HFFc6 (cell line): ENCODE data around the gene CDC20. TPM values are rescaled to one million over a fixed set of nuclear protein-coding genes. Genes with fewer than 3 reads are reported as not detected.
A peak's percentile ranks its signal among the peaks of the same experiment; 100 is the strongest.

Experiments used
- DNase-seq: peaks from one replicate; pipeline ENCODE4 v3.0.0-alpha.2; 2018
- H3K27ac Mint-ChIP-seq: 2 replicates; pipeline ENCODE4 v1.8.0; 2020; ENCODE audit warnings: mild to moderate bottlenecking, mixed read lengths
- H3K27me3 Mint-ChIP-seq: 2 replicates; pipeline ENCODE4 v1.8.0; 2021; ENCODE audit warnings: mild to moderate bottlenecking, moderate library complexity, mixed read lengths; ENCODE audit not compliant: insufficient read depth
- H3K36me3 Mint-ChIP-seq: 2 replicates; pipeline ENCODE4 v1.8.0; 2021; ENCODE audit warnings: low read depth, mixed read lengths
- H3K4me1 Mint-ChIP-seq: 2 replicates; pipeline ENCODE4 v1.8.0; 2020; ENCODE audit warnings: low read depth, mixed read lengths
- H3K4me3 Mint-ChIP-seq: 2 replicates; pipeline ENCODE4 v1.8.0; 2020; ENCODE audit warnings: mild to moderate bottlenecking, moderate library complexity, mixed read lengths
- H3K9me3 Mint-ChIP-seq: 2 replicates; pipeline ENCODE4 v1.8.0; 2020; ENCODE audit warnings: mild to moderate bottlenecking, mixed read lengths
- microRNA-seq: library from miRNA; unstranded; fragments of <30 nt; microRNA quantifications from one replicate; pipeline ENCODE4, GENCODE V29; 2019
- total RNA-seq, 6 experiments: library from RNA; stranded (reverse); fragmentation: NEBNext Ultra II Directional; extraction: Animal tissue kit (Norgen Biotek cat#: 25700); gene quantifications; 2 replicates in 1 of 6; 3 replicates in 5 of 6; pipeline ENCODE4 v1.2.3, GENCODE V29; 2021
- TF ChIP-seq, protein P1 (sequence below): fragments of 200-600 bp; sonication (generic); IDR thresholded peaks from 2 replicates; pipeline ENCODE4 v1.5.0; 2021; ENCODE audit warnings: antibody characterized with exemption, mild to moderate bottlenecking

CDC20 gene
- total RNA-seq, 6 experiments from 2014 or later: 87.0 to 221 (median 183) TPM

DNA sequence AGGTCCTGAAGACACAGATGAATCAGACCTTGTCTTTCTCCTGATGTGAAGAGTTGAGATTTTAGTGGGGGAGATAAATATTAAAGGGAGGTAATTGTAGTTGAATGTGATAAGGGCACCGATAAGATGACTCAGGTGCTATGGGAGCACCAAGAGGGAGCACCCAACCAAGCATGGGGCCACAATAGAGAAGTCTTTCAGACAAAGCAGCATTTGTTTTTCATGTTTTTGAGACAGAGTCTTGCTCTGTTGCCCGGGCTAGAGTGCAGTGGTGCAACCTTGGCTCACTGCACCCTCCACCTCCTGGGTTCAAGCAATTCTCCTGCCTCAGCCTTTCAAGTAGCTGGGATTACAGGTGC is 47.1 kb downstream of the CDC20 start:
- TF ChIP-seq, protein P1, sequence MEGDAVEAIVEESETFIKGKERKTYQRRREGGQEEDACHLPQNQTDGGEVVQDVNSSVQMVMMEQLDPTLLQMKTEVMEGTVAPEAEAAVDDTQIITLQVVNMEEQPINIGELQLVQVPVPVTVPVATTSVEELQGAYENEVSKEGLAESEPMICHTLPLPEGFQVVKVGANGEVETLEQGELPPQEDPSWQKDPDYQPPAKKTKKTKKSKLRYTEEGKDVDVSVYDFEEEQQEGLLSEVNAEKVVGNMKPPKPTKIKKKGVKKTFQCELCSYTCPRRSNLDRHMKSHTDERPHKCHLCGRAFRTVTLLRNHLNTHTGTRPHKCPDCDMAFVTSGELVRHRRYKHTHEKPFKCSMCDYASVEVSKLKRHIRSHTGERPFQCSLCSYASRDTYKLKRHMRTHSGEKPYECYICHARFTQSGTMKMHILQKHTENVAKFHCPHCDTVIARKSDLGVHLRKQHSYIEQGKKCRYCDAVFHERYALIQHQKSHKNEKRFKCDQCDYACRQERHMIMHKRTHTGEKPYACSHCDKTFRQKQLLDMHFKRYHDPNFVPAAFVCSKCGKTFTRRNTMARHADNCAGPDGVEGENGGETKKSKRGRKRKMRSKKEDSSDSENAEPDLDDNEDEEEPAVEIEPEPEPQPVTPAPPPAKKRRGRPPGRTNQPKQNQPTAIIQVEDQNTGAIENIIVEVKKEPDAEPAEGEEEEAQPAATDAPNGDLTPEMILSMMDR: no peak
- H3K4me1 Mint-ChIP-seq: peaks cover 12% of the 10 kb centered on the region; the same call in 1 of the 2 replicates
- no peak for DNase-seq
- peaks cover 53% of the 10 kb centered on the region for H3K36me3 Mint-ChIP-seq
- no peak overlapping the region for H3K27ac Mint-ChIP-seq
- no peak overlapping the region for H3K4me3 Mint-ChIP-seq
- no peaks in the 10 kb centered on the region for H3K27me3 Mint-ChIP-seq
- no peaks in the 10 kb centered on the region for H3K9me3 Mint-ChIP-seq

DNA sequence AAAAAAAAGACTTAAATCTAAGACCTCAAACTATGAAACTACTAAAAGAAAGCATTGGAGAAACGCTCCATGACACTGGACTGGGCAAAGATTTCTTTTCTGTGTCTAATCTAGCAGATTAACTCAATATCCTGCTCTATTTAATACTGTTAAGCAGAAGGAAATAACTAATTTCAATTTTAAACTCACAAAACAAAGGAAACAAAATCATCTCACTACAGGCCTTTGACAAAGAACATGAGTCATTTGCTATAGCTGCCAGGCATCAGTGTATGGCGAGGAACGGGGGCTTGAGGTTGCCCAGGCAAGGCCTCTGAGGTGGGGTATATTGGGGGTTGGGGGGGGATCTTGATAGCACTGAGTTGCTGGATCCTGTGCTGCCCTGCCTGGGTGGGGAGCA is 51.8 kb downstream of the CDC20 start:
- Mint-ChIP-seq H3K4me3 (no peak overlapping the region), H3K27me3 (peaks cover 4% of the 10 kb centered on the region)
- TF ChIP-seq, protein P1: no peak

More for the DNA sequence above, 51.8 kb downstream of the CDC20 start:
- Mint-ChIP-seq H3K4me1 (peaks cover 27% of the 10 kb centered on the region), H3K27ac (no peak overlapping the region), H3K9me3 (no peaks in the 10 kb centered on the region), H3K36me3 (peaks cover 57% of the 10 kb centered on the region)
- DNase-seq: no peak

Small RNA genes lying within 50 kb of the gene (microRNA-seq; reads per million reads assigned to microRNA genes)
- gene MIR6734: 20.1 reads per million, percentile 26 among the genes with 10 or more reads in this experiment

Other genes starting within 250 kb of the CDC20 start
- 100 to 1,000 TPM; 107 to 146 (median 134) TPM for gene EBNA1BP2, start 186.7 kb upstream of the CDC20 start, total RNA-seq
- gene CFAP57, start 186.7 kb upstream of the CDC20 start, total RNA-seq: under 1 TPM; 0.14 to 0.75 (median 0.19) TPM
- not detected for gene TMEM125, start 89.0 kb upstream of the CDC20 start, total RNA-seq
- gene C1orf210, start 73.4 kb upstream of the CDC20 start, total RNA-seq: not detected
- 1 to 10 TPM in 1 of 6 experiments, under 1 TPM in 4, not detected in 1; 0.33 to 1.2 (median 0.54) TPM for gene TIE1, start 58.0 kb upstream of the CDC20 start, total RNA-seq
- not detected for gene MPL, start 21.2 kb upstream of the CDC20 start, total RNA-seq
- 100 to 1,000 TPM; 137 to 185 (median 160) TPM for gene ELOVL1, start 9.0 kb downstream of the CDC20 start, total RNA-seq
- 10 to 100 TPM; 56.0 to 64.0 (median 60.8) TPM for gene MED8, start 30.8 kb downstream of the CDC20 start, total RNA-seq
- gene SZT2, start 30.9 kb downstream of the CDC20 start, total RNA-seq: 10 to 100 TPM; 17.2 to 21.8 (median 21.3) TPM
- 10 to 100 TPM; 45.6 to 71.1 (median 61.7) TPM for gene HYI, start 95.0 kb downstream of the CDC20 start, total RNA-seq
- gene PTPRF, start 171.9 kb downstream of the CDC20 start, total RNA-seq: 100 to 1,000 TPM in 4 of 6 experiments, 10 to 100 TPM in 2; 94.3 to 119 (median 109) TPM